Naive B cell (primary cell): ENCODE data around the gene BBIP1. TPM values are rescaled to one million over a fixed set of nuclear protein-coding genes. Genes with fewer than 3 reads are reported as not detected.

Experiments used
- ATAC-seq, 2 donors: fragments of 150-1000 bp; cut with Tn5 transposase; 2 replicates each; pipeline ENCODE4 v1.10.0; 2021; ENCODE audit warnings: low read depth in 2 of 2, mild to moderate bottlenecking in 2 of 2, moderate library complexity in 2 of 2
- DNase-seq: peaks from one replicate; pipeline ENCODE4 v3.0.0; 2022
- H3K27ac Mint-ChIP-seq, 6 donors: one replicate each; pipeline ENCODE4 v1.8.0; 2020 to 2022; ENCODE audit warnings: mild to moderate bottlenecking in 6 of 6, mixed read lengths in 6 of 6, moderate library complexity in 5 of 6, inconsistent platforms in 2 of 6
- H3K27me3 Mint-ChIP-seq, 3 donors: one replicate each; pipeline ENCODE4 v1.8.0; 2021 to 2022; ENCODE audit warnings: mixed read lengths in 3 of 3, mild to moderate bottlenecking in 1 of 3
- H3K36me3 Mint-ChIP-seq, 2 donors: one replicate each; pipeline ENCODE4 v1.8.0; 2020 to 2022; ENCODE audit warnings: mixed read lengths in 2 of 2, inconsistent platforms in 1 of 2, mild to moderate bottlenecking in 1 of 2
- H3K4me1 Mint-ChIP-seq, 3 donors: one replicate each; pipeline ENCODE4 v1.8.0; 2020 to 2022; ENCODE audit warnings: mixed read lengths in 3 of 3, inconsistent platforms in 1 of 3, mild to moderate bottlenecking in 1 of 3, moderate library complexity in 1 of 3
- H3K4me3 Mint-ChIP-seq, 8 donors: one replicate each; pipeline ENCODE4 v1.8.0; 2020 to 2022; ENCODE audit warnings: mild to moderate bottlenecking in 8 of 8, mixed read lengths in 8 of 8, moderate library complexity in 8 of 8, inconsistent platforms in 2 of 8
- H3K9me3 Mint-ChIP-seq, 7 donors: one replicate each; pipeline ENCODE4 v1.8.0; 2020 to 2022; ENCODE audit warnings: mixed read lengths in 7 of 7, mild to moderate bottlenecking in 5 of 7, inconsistent platforms in 2 of 7, moderate library complexity in 1 of 7
- polyA plus RNA-seq, 6 donors: library from polyadenylated mRNA; unstranded; fragments of 300-500 nt; fragmentation: Illumina TruSeq; gene quantifications; one replicate each; pipeline ENCODE4 v1.2.3, GENCODE V29; 2021; ENCODE audit warnings: low read depth in 6 of 6

Gene BBIP1
- polyA plus RNA-seq, 6 donors from 2014 or later = 10.6 to 22.4 (median 18.2) TPM

- H3K9me3 Mint-ChIP-seq = peaks cover 0 to under 1% (median 0%) of the 10 kb centered on the region in 7 donors
- H3K4me1 Mint-ChIP-seq = peaks cover 59 to 68% (median 61%) of the 10 kb centered on the region in 3 donors
- H3K4me3 Mint-ChIP-seq = peak overlapping the region in 2 of 8 donors; percentile 7 to 23
- DNase-seq = no peak
- ATAC-seq = no peak
- no peak overlapping the region for H3K27ac Mint-ChIP-seq
- H3K27me3 Mint-ChIP-seq = no peaks in the 10 kb centered on the region
- no peaks in the 10 kb centered on the region for H3K36me3 Mint-ChIP-seq
Observed at GRCh38 chr10:110850099-110850498, 68.9 kb downstream of the BBIP1 start.

Other genes starting within 250 kb of the BBIP1 start
- 100 to 1,000 TPM; 197 to 439 (median 323) TPM for gene PDCD4, start 47.3 kb downstream of the BBIP1 start, polyA plus RNA-seq
- 100 to 1,000 TPM in 5 of 6 donors, 10 to 100 TPM in 1; 92.5 to 139 (median 123) TPM for gene SHOC2, start 424 bp upstream of the BBIP1 start, polyA plus RNA-seq
- gene ADRA2A, start 157.8 kb upstream of the BBIP1 start, polyA plus RNA-seq = not detected